Chondrocyte (in vitro differentiated cells): ENCODE measurements around the gene ATXN7. TPM values are rescaled to one million over a fixed set of nuclear protein-coding genes. Genes with fewer than 3 reads are reported as not detected.
A peak's percentile ranks its signal among the peaks of the same experiment; 100 is the strongest.

ENCODE experiments used
- DNase-seq: peaks from one replicate; pipeline ENCODE4 v3.0.0; 2021; ENCODE audit warnings: mixed read lengths, low spot score
- H3K27ac Mint-ChIP-seq: one replicate; pipeline ENCODE4 v1.8.0; 2021; ENCODE audit warnings: mild to moderate bottlenecking, moderate library complexity, mixed read lengths; ENCODE audit not compliant: unreplicated experiment
- H3K27me3 Mint-ChIP-seq: 2 replicates; pipeline ENCODE4 v1.8.0; 2021; ENCODE audit warnings: low read depth, mixed read lengths
- H3K36me3 Mint-ChIP-seq: 2 replicates; pipeline ENCODE4 v1.8.0; 2021; ENCODE audit warnings: low read depth, mixed read lengths
- H3K4me1 Mint-ChIP-seq: 2 replicates; pipeline ENCODE4 v1.8.0; 2021; ENCODE audit warnings: low read depth, mild to moderate bottlenecking, mixed read lengths
- H3K4me3 Mint-ChIP-seq: one replicate; pipeline ENCODE4 v1.8.0; 2021; ENCODE audit warnings: mild to moderate bottlenecking, moderate library complexity, mixed read lengths; ENCODE audit not compliant: unreplicated experiment
- H3K9me3 Mint-ChIP-seq: 2 replicates; pipeline ENCODE4 v1.8.0; 2021; ENCODE audit warnings: low read depth, mixed read lengths
- total RNA-seq: library from RNA; stranded (reverse); gene quantifications from 3 replicates; pipeline ENCODE4 v1.2.1, GENCODE V29; 2021
- TF ChIP-seq, protein P1 (sequence below): fragments of 200-600 bp; sonication (generic); IDR thresholded peaks from 2 replicates; pipeline ENCODE4 v1.5.0; 2021; ENCODE audit warnings: antibody characterized with exemption, mild to moderate bottlenecking, moderate library complexity

Gene ATXN7
- total RNA-seq, 1 donor from 2014 or later = 19.1 TPM

DNA sequence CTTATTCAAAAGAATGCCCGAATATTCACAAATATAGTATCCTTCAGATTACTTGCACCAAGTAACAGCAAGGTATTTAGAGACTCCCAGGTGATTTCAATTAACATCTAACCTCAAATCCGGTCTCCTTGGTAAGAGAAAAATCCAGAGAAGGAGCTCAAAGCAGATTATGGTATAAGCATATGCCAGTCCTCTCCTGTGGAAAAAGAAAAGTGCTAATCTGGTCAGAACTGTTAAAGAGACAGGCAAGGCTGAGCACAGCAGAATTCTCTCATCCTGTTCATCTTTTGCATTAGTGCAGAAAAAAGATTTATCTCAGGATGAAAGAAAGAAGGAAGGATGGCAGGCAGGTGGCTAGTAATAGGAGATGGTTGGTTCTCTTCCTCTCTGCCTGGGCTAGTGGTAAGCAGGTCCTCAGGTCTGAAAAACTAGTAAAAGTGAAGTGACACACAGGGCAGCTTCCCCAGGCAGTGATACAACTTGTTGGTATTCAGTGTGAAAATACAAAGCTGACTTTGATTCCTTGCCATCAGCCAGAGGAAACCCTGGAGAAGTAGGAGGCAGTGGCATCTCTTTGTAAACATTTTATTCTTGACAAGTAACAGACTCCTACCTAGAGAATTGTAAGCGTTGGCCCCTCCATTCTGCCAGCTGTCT, 14.2 kb downstream of the ATXN7 start:
- no peak for DNase-seq
- no peak overlapping the region for H3K4me3 Mint-ChIP-seq
- H3K9me3 Mint-ChIP-seq = no peaks in the 10 kb centered on the region
- H3K4me1 Mint-ChIP-seq = peaks cover 34% of the 10 kb centered on the region
- H3K27ac Mint-ChIP-seq = peak overlapping the region; percentile 27
- TF ChIP-seq, protein P1, sequence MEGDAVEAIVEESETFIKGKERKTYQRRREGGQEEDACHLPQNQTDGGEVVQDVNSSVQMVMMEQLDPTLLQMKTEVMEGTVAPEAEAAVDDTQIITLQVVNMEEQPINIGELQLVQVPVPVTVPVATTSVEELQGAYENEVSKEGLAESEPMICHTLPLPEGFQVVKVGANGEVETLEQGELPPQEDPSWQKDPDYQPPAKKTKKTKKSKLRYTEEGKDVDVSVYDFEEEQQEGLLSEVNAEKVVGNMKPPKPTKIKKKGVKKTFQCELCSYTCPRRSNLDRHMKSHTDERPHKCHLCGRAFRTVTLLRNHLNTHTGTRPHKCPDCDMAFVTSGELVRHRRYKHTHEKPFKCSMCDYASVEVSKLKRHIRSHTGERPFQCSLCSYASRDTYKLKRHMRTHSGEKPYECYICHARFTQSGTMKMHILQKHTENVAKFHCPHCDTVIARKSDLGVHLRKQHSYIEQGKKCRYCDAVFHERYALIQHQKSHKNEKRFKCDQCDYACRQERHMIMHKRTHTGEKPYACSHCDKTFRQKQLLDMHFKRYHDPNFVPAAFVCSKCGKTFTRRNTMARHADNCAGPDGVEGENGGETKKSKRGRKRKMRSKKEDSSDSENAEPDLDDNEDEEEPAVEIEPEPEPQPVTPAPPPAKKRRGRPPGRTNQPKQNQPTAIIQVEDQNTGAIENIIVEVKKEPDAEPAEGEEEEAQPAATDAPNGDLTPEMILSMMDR = no peak
- H3K36me3 Mint-ChIP-seq = no peaks in the 10 kb centered on the region
- H3K27me3 Mint-ChIP-seq = no peaks in the 10 kb centered on the region

DNA sequence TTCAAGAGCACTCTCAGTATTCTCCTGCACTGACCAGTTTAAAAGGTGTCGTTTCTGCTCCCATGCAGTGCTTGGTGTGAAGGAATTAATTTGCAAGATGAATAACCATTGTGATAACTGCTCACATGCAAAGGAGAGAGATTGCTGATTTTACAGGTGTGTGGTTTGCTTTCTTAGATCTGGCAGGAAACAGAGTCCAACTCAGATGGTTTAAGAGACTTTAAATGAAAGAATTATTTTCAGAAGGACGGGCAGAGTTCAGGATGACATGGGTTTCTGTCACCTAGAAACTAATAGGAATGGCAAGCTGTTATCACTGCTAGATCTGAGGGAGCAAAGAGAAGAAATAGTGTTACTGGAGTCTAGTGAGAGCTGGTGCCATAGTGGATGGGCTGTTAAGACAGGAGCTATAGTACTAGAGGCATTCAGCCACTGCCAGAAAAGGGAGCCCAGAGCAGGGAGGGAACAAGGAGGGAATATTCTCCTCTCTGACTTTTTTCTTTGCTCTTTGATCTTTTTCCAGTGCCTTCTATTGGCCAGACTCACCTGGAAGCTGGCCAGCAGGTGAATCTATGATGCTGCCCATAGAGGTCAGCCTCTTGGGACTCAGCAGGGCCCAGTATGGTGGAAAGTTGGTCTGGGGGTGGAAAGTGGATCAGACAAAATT, 14.9 kb downstream of the ATXN7 start:
- Mint-ChIP-seq H3K9me3 (no peaks in the 10 kb centered on the region), H3K27ac (peak overlapping the region; percentile 27), H3K4me1 (peaks cover 34% of the 10 kb centered on the region), H3K36me3 (no peaks in the 10 kb centered on the region), H3K27me3 (no peaks in the 10 kb centered on the region), H3K4me3 (no peak overlapping the region)
- DNase-seq = no peak
- TF ChIP-seq, protein P1 = no peak

GRCh38 chr3:63880653-63881052, 17.0 kb downstream of the ATXN7 start:
- no peak for DNase-seq
- H3K27me3 Mint-ChIP-seq = no peaks in the 10 kb centered on the region
- no peak overlapping the region for H3K4me3 Mint-ChIP-seq
- TF ChIP-seq, protein P1 = no peak
- H3K9me3 Mint-ChIP-seq = no peaks in the 10 kb centered on the region
- no peaks in the 10 kb centered on the region for H3K36me3 Mint-ChIP-seq
- peaks cover 30% of the 10 kb centered on the region for H3K4me1 Mint-ChIP-seq
- no peak overlapping the region for H3K27ac Mint-ChIP-seq

GRCh38 chr3:63886858-63887257, 23.2 kb downstream of the ATXN7 start:
- no peaks in the 10 kb centered on the region for H3K27me3 Mint-ChIP-seq
- TF ChIP-seq, protein P1 = no peak
- H3K4me1 Mint-ChIP-seq = peaks cover 12% of the 10 kb centered on the region
- no peaks in the 10 kb centered on the region for H3K9me3 Mint-ChIP-seq
- H3K27ac Mint-ChIP-seq = peak overlapping the region; percentile 60
- no peak for DNase-seq
- no peak overlapping the region for H3K4me3 Mint-ChIP-seq
- peaks cover 2% of the 10 kb centered on the region for H3K36me3 Mint-ChIP-seq

- peaks cover 2% of the 10 kb centered on the region for H3K36me3 Mint-ChIP-seq
- H3K27ac Mint-ChIP-seq = no peak overlapping the region
- no peak overlapping the region for H3K4me3 Mint-ChIP-seq
- TF ChIP-seq, protein P1 = no peak
- no peaks in the 10 kb centered on the region for H3K9me3 Mint-ChIP-seq
- H3K27me3 Mint-ChIP-seq = no peaks in the 10 kb centered on the region
- no peak for DNase-seq
- peaks cover 29% of the 10 kb centered on the region for H3K4me1 Mint-ChIP-seq
Measured at GRCh38 chr3:63891518-63891917, 27.9 kb downstream of the ATXN7 start.
